ENCODE data around the gene UGT1A10.

Gene UGT1A10

DNA sequence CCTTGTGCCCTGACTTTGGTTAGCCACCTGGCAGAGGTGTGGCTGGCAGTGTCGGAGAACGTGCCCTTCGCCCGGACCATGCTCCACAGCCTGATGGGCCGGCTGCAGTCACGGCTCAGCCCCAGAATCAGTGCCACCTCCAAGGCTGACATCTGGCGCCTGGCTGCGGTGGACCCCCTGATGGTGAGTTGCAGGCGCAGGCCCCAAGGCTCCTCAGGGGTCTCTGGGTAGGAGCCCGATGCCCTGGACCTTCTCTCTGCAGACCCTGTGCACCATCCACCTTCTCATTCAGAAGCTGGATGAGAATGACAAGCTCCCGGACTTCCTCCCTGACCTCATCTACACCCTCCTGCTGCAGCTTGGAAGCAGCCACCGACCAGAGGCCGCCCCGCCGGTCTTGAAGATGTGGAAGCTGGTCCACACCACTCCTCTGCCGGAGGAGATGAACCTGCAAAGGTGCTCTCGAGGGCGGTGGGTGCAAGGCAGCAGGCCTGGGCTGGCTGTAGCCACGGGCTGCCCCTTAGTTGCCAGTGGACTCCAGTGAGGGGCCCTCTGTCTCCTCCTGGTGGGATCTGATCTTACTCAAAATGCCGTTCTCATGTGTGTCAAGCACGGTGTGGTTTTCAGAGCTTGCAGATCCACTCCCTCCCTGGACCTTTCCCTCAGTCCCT is 186.0 kb downstream of the UGT1A10 start:
- DNase-seq (ENCODE audit: low read depth) = no peak
